ENCODE results near the gene ABAT. TPM values are rescaled to one million over a fixed set of nuclear protein-coding genes. Genes with fewer than 3 reads are reported as not detected.
"Not testable (repeated sequence)": the region's sequence is repeated elsewhere in the genome, so short reads cannot be mapped to it uniquely, and the experiment has no call there.

The ABAT gene
- total RNA-seq, 1 experiment from 2014 or later = 4.7 TPM

GRCh38 chr16:8803733-8804132, 129.3 kb downstream of the ABAT start:
- H3K9me2 ChIP-seq (ENCODE audit: insufficient read depth); POLR2A ChIA-PET; BruUV-seq (replicated peaks); RAD21 ChIA-PET (ENCODE audit: low non-redundant PET in 1 of 2, low total read pairs in 2 of 2, uncharacterized antibody in 2 of 2, unreplicated experiment in 2 of 2); H3K4me1 ChIP-seq (ENCODE audit: control insufficient read depth in 1 of 2, insufficient read depth in 2 of 2, low read length in 2 of 2); H3K9ac ChIP-seq (ENCODE audit: low read length); H3K9me3 ChIP-seq (ENCODE audit: control insufficient read depth in 1 of 2, insufficient read depth in 1 of 2, low read depth in 1 of 2, low read length in 2 of 2); ATAC-seq; H4K20me1 ChIP-seq (ENCODE audit: insufficient read depth); H3K27me3 ChIP-seq (ENCODE audit: insufficient read depth, low read length); H3K27ac ChIP-seq (ENCODE audit: low read depth, low read length); H3K4me2 ChIP-seq (ENCODE audit: low read length); H2AFZ ChIP-seq (ENCODE audit: low read depth, low read length, poor library complexity, severe bottlenecking); DNase-seq (ENCODE audit: low read depth, low spot score); CTCF ChIA-PET; H3K4me3 ChIP-seq (replicated peaks in 1 of 2; ENCODE audit: low read depth in 1 of 2, low read length in 2 of 2); intact Hi-C loops (cut with micrococcal nuclease): not testable (repeated sequence)
- Histone ChIP-seq H3K79me2 (ENCODE audit: insufficient read depth, low read length) (peaks cover 100% of the 10 kb centered on the region), H3K36me3 (ENCODE audit: control insufficient read depth in 1 of 2, insufficient read depth in 2 of 2, low read length in 2 of 2) (peaks cover 55 to 63% of the 10 kb centered on the region in 2 experiments)

DNA sequence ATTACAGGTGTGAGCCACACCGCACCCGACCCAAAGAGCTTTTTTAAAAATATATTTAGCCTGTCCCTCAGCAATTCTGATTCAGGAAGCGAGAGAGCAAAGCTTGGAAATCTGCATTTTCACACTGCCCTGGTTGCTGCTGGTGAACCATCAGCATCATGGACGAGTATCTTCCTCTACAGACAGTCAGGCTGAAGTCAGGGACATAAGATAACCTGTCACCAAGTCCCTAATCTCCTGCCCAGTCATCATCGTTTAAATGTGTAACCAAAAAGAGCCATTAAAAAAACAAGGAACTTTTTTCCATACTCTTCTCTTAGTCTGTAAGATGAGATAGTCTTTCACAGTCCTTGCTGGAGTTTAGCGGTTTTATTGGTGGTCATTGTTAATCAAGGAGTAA, 129.9 kb downstream of the ABAT start:
- Histone ChIP-seq H3K9me3 (ENCODE audit: control insufficient read depth in 1 of 2, insufficient read depth in 1 of 2, low read depth in 1 of 2, low read length in 2 of 2) (no peaks in the 10 kb centered on the region), H2AFZ (ENCODE audit: low read depth, low read length, poor library complexity, severe bottlenecking) (no peak overlapping the region), H3K36me3 (ENCODE audit: control insufficient read depth in 1 of 2, insufficient read depth in 2 of 2, low read length in 2 of 2) (peaks cover 60 to 63% of the 10 kb centered on the region in 2 experiments), H3K27me3 (ENCODE audit: insufficient read depth, low read length) (no peaks in the 10 kb centered on the region), H3K27ac (ENCODE audit: low read depth, low read length) (no peak overlapping the region), H3K9ac (ENCODE audit: low read length) (no peak overlapping the region), H3K79me2 (ENCODE audit: insufficient read depth, low read length) (peaks cover 100% of the 10 kb centered on the region), H4K20me1 (ENCODE audit: insufficient read depth) (peaks cover 9% of the 10 kb centered on the region; the same call in 1 of the 2 replicates), H3K9me2 (ENCODE audit: insufficient read depth) (no peaks in the 10 kb centered on the region), H3K4me2 (ENCODE audit: low read length) (no peak overlapping the region), H3K4me3 (replicated peaks in 1 of 2; ENCODE audit: low read depth in 1 of 2, low read length in 2 of 2) (no peak overlapping the region), H3K4me1 (ENCODE audit: control insufficient read depth in 1 of 2, insufficient read depth in 2 of 2, low read length in 2 of 2) (peaks cover 2 to 4% of the 10 kb centered on the region in 2 experiments; a peak in 3 of 4 replicates)
- RAD21 ChIA-PET (ENCODE audit: low non-redundant PET in 1 of 2, low total read pairs in 2 of 2, uncharacterized antibody in 2 of 2, unreplicated experiment in 2 of 2) = no interaction called here
- CTCF ChIA-PET = no interaction called here
- BruUV-seq (replicated peaks) = no TSS peak
- TF ChIP-seq JUND (IDR thresholded peaks at IDR 0.05) (no peak), EZH2phosphoT487 (IDR thresholded peaks at IDR 0.05; ENCODE audit: borderline replicate concordance) (no peak), RAD21 (IDR thresholded peaks at IDR 0.05; ENCODE audit: low read depth) (no peak), POLR2A (IDR thresholded peaks at IDR 0.05; ENCODE audit: borderline replicate concordance, extremely low read depth, insufficient read depth, insufficient read length) (no peak), ELF1 (IDR thresholded peaks at IDR 0.05; ENCODE audit: borderline replicate concordance, low read depth) (no peak), EGR1 (IDR thresholded peaks at IDR 0.05; ENCODE audit: low read depth) (no peak), EZH2 (IDR thresholded peaks at IDR 0.05) (no peak), POLR2AphosphoS5 (IDR thresholded peaks at IDR 0.05; ENCODE audit: low read depth, low read length) (no peak), CBX3 (IDR thresholded peaks at IDR 0.05; ENCODE audit: low read depth) (no peak), TCF7L2 (IDR thresholded peaks at IDR 0.05; ENCODE audit: borderline replicate concordance, extremely low read depth, insufficient read depth, insufficient read length) (no peak), SIN3A (IDR thresholded peaks at IDR 0.05; ENCODE audit: low read depth) (no peak), FOSL1 (IDR thresholded peaks at IDR 0.05; ENCODE audit: low read depth) (no peak), YY1 (IDR thresholded peaks at IDR 0.05; ENCODE audit: extremely low read depth, insufficient replicate concordance, low read depth, low read length) (no peak)
- TF ChIP-seq, protein P1, sequence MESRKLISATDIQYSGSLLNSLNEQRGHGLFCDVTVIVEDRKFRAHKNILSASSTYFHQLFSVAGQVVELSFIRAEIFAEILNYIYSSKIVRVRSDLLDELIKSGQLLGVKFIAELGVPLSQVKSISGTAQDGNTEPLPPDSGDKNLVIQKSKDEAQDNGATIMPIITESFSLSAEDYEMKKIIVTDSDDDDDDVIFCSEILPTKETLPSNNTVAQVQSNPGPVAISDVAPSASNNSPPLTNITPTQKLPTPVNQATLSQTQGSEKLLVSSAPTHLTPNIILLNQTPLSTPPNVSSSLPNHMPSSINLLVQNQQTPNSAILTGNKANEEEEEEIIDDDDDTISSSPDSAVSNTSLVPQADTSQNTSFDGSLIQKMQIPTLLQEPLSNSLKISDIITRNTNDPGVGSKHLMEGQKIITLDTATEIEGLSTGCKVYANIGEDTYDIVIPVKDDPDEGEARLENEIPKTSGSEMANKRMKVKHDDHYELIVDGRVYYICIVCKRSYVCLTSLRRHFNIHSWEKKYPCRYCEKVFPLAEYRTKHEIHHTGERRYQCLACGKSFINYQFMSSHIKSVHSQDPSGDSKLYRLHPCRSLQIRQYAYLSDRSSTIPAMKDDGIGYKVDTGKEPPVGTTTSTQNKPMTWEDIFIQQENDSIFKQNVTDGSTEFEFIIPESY (IDR thresholded peaks at IDR 0.05; ENCODE audit: extremely low read depth, insufficient replicate concordance, low read length) = no peak
- TF ChIP-seq, protein P2, sequence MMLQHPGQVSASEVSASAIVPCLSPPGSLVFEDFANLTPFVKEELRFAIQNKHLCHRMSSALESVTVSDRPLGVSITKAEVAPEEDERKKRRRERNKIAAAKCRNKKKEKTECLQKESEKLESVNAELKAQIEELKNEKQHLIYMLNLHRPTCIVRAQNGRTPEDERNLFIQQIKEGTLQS (IDR thresholded peaks at IDR 0.05) = no peak
- POLR2A ChIA-PET = no interaction called here
- no peak for ATAC-seq
- no peak for DNase-seq (ENCODE audit: low read depth, low spot score)
- intact Hi-C loops (cut with micrococcal nuclease) = no loop called here
